Measurements from ENCODE around the gene EIF5A. TPM values are rescaled to one million over a fixed set of nuclear protein-coding genes. Genes with fewer than 3 reads are reported as not detected.

EIF5A gene
- total and polyA plus RNA-seq, 9 of the 15 experiments (the other 6 are each of a cell fraction or from before 2014, with no cell fraction given), result 22.9 to 1,163 (median 772) TPM

- TF ChIP-seq, protein P1, sequence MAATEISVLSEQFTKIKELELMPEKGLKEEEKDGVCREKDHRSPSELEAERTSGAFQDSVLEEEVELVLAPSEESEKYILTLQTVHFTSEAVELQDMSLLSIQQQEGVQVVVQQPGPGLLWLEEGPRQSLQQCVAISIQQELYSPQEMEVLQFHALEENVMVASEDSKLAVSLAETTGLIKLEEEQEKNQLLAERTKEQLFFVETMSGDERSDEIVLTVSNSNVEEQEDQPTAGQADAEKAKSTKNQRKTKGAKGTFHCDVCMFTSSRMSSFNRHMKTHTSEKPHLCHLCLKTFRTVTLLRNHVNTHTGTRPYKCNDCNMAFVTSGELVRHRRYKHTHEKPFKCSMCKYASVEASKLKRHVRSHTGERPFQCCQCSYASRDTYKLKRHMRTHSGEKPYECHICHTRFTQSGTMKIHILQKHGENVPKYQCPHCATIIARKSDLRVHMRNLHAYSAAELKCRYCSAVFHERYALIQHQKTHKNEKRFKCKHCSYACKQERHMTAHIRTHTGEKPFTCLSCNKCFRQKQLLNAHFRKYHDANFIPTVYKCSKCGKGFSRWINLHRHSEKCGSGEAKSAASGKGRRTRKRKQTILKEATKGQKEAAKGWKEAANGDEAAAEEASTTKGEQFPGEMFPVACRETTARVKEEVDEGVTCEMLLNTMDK (IDR thresholded peaks at IDR 0.05; ENCODE audit: borderline replicate concordance, insufficient read depth, low read depth, low read length, poor library complexity, severe bottlenecking), result peak; percentile 51
- TF ChIP-seq SMC3 (conservative IDR thresholded peaks at IDR 0.05; ENCODE audit: insufficient read depth, low read depth, low read length), result peak; percentile 65; the same call in 1 of the 2 replicates
- TF ChIP-seq MCM3 (IDR thresholded peaks at IDR 0.05), result no peak
- 0 out of 2 replicates have a peak, but pooled peaks have one; percentile 24 for TF ChIP-seq RBFOX2 (IDR thresholded peaks at IDR 0.05; ENCODE audit: low read depth, low read length)
- TF ChIP-seq ZNF551 (CRISPR knock-in tag; IDR thresholded peaks at IDR 0.05), result no peak
- TF ChIP-seq ZNF239 (CRISPR knock-in tag; IDR thresholded peaks at IDR 0.05), result no peak
Observed at GRCh38 chr17:7323731-7324437, 16.5 kb downstream of the EIF5A start (continued).

- Histone ChIP-seq H4K20me1 (replicated peaks; ENCODE audit: control insufficient read depth, insufficient read depth, low read length) (no peaks in the 10 kb centered on the region), H2AFZ (ENCODE audit: low read depth, low read length) (no peak overlapping the region), H3K27me3 (ENCODE audit: control insufficient read depth in 2 of 2, insufficient read depth in 2 of 2, low read length in 2 of 2) (no peaks in the 10 kb centered on the region), H3K9me1 (ENCODE audit: control insufficient read depth, insufficient read depth, low read length) (no peaks in the 10 kb centered on the region), H3K4me2 (ENCODE audit: insufficient read depth, low read length) (no peak overlapping the region), H3K9me3 (replicated peaks; ENCODE audit: control insufficient read depth, insufficient read depth, low read depth, low read length) (no peaks in the 10 kb centered on the region), H3K27ac (ENCODE audit: extremely low read depth, low read depth, low read length) (no peak overlapping the region), H3K4me1 (replicated peaks in 1 of 2; ENCODE audit: control insufficient read depth in 2 of 2, insufficient read depth in 2 of 2, low read length in 2 of 2) (peaks cover 0 to 23% of the 10 kb centered on the region in 2 experiments; a peak in 3 of 5 replicates), H3K9ac (ENCODE audit: insufficient read depth in 1 of 2, low read depth in 2 of 2, low read length in 2 of 2) (peak overlapping the region in 1 of 2 experiments; percentile 43; a peak in 1 of 4 replicates), H3K36me3 (ENCODE audit: control insufficient read depth, insufficient read depth, low read length) (peaks cover 66% of the 10 kb centered on the region; the same call in 2 of the 3 replicates), H3K4me3 (no peak overlapping the region), H3K79me2 (ENCODE audit: control insufficient read depth, insufficient read depth, low read length) (peaks cover 16% of the 10 kb centered on the region)
- FAIRE-seq (no peak), ATAC-seq (no peak), DNase-seq (ENCODE audit: extremely low read depth in 1 of 4, low spot score in 3 of 4) (no peak)
- ChIA-PET CTCF (ENCODE audit: low intra/inter-chr PET ratio) (interaction anchor here (1.2 to 2.4 kb wide), 2 partner anchors 21 to 236 kb away, joined by 3 to 13 read pairs; no protein-coding TSS in a partner anchor), POLR2A (no interaction called here)
- intact Hi-C loops (cut with micrococcal nuclease), result no loop called here
- TF ChIP-seq NR1H2 (CRISPR knock-in tag; IDR thresholded peaks at IDR 0.05), result no peak
- TF ChIP-seq NFIX (CRISPR knock-in tag; IDR thresholded peaks at IDR 0.05; ENCODE audit: low read depth), result no peak
- 0 out of 6 replicates have a peak, but pooled peaks of 1 of the 3 experiments have one; percentile 5 for TF ChIP-seq CTCF (IDR thresholded peaks at IDR 0.05 in 2 of 3, conservative IDR thresholded peaks at IDR 0.05 in 1 of 3; ENCODE audit: insufficient read depth in 2 of 3, low read depth in 1 of 3, low read length in 3 of 3)
- TF ChIP-seq STAT5B (CRISPR knock-in tag; IDR thresholded peaks at IDR 0.05), result no peak
- no TSS peak for BruUV-seq (replicated peaks)
- WGBS (ENCODE audit: insufficient coverage, low coverage, missing lambda C conversion rate), result 79% methylated on average over 3 of the region's 3 CpGs
- in situ Hi-C loops (cut with MboI), result no loop called here
Observed at GRCh38 chr17:7324438-7324779, 17.0 kb downstream of the EIF5A start.
